Aorta (tissue), 5 donors: ENCODE data around the gene EPHA1. TPM values are rescaled to one million over a fixed set of nuclear protein-coding genes. Genes with fewer than 3 reads are reported as not detected.
"Not testable (repeated sequence)": the region's sequence is repeated elsewhere in the genome, so short reads cannot be mapped to it uniquely, and the experiment has no call there.

Experiments
- ATAC-seq: fragments of 200-7000 bp; cut with Tn5 transposase; one replicate; pipeline ENCODE4 v1.9.1; 2022; ENCODE audit warnings: moderate library complexity; ENCODE audit not compliant: low FRiP score
- DNase-seq, 2 donors: peaks; one replicate each; pipeline ENCODE4 v3.0.0-alpha.2; 2020
- H3K27ac ChIP-seq, 2 donors: one replicate each; pipeline ENCODE4 v1.5.1; 2013; ENCODE audit warnings: low read length in 2 of 2, mild to moderate bottlenecking in 2 of 2, moderate library complexity in 2 of 2, control low read depth in 1 of 2, inconsistent platforms in 1 of 2, low read depth in 1 of 2
- H3K27me3 ChIP-seq, 2 donors: one replicate each; pipeline ENCODE4 v1.6.1; 2013; ENCODE audit warnings: control low read depth in 1 of 2, low read length in 1 of 2, mild to moderate bottlenecking in 1 of 2, moderate library complexity in 1 of 2; ENCODE audit not compliant: insufficient read depth in 2 of 2, control insufficient read depth in 1 of 2
- H3K36me3 ChIP-seq, 2 donors: one replicate each; pipeline ENCODE4 v1.6.1; 2013; ENCODE audit warnings: control low read depth in 1 of 2, low read length in 1 of 2, mild to moderate bottlenecking in 1 of 2; ENCODE audit not compliant: insufficient read depth in 2 of 2, control insufficient read depth in 1 of 2
- H3K4me1 ChIP-seq, 2 donors: one replicate each; pipeline ENCODE4 v1.6.1; 2013; ENCODE audit warnings: low read length in 2 of 2, control low read depth in 1 of 2, mild to moderate bottlenecking in 1 of 2, moderate library complexity in 1 of 2; ENCODE audit not compliant: insufficient read depth in 2 of 2, control insufficient read depth in 1 of 2
- H3K4me3 ChIP-seq, 2 donors: one replicate each; pipeline ENCODE4 v1.5.1; 2013; ENCODE audit warnings: low read length in 2 of 2, control low read depth in 1 of 2, mild to moderate bottlenecking in 1 of 2
- H3K9me3 ChIP-seq: one replicate; pipeline ENCODE4 v1.6.1; 2013; ENCODE audit warnings: mild to moderate bottlenecking, low read length; ENCODE audit not compliant: control insufficient read depth
- WGBS, 2 donors: extraction: QIAGEN DNeasy Blood & Tissue Kit; methylation state at CpG; one replicate each; pipeline ENCODE4 v1.1.7; 2013; 5-methylcytosine and 5-hydroxymethylcytosine counted together
- intact Hi-C, 2 donors: fragments of 100-400 bp; cut with DNase I; formaldehyde crosslinking; loops; one replicate each; pipeline versions ENCODE4 v1.14.2 to v1.15.0; 2022
- polyA plus RNA-seq, 2 donors: library from polyadenylated mRNA; stranded (reverse); fragments of 200-250 nt; gene quantifications; one replicate each; pipeline ENCODE4 v1.2.3, GENCODE V29; 2013
- total RNA-seq, 2 donors: library from RNA; stranded (reverse); fragmentation: NEBNext Ultra II Directional; extraction: Animal tissue kit (Norgen Biotek cat#: 25700); gene quantifications; one replicate each; pipeline ENCODE4 v1.2.1, GENCODE V29; 2021
- donor health status: healthy with polysubstance abuse.
- donor health status: Bipolar disorder and iron deficiency.
- donor health status: DM: no; HTN: no; CAD: no.
- donor health status: DM: no; HTN: no; CAD: no.
- donor health status: DM: yes; HTN: yes; CAD: no.

Gene EPHA1
- total and polyA plus RNA-seq, 4 donors, result 0.20 to 1.9 (median 0.33) TPM

DNA sequence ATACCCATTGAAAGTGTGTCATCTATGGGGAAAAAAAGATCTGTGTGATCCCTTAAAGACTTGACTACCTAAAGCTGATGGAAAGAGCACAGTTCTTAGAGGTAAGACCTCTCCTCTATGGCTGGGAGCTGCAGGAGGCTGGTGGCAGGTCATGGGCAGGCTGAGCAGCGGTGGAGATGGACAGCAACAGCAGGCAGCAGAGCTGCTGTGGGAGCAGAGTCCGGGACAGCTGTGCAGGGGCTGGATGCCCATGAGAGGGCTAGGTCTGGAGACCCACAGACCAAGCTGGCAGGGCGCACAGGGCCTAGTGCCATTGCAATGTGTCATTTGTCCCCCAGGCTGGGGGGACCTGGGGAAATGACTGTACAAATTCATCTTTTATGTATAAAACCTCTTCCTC lies 13.4 kb upstream of the EPHA1 start:
- ATAC-seq (no peak), DNase-seq (no peak)
- H3K4me3 ChIP-seq, result no peak overlapping the region
- no peaks in the 10 kb centered on the region for H3K36me3 ChIP-seq
- H3K27ac ChIP-seq, result no peak overlapping the region
- H3K27me3 ChIP-seq, result no peaks in the 10 kb centered on the region
- 91 to 97% methylated on average over 3 of the region's 3 CpGs for WGBS, 2 donors
- intact Hi-C loops, result no loop called here
- no peaks in the 10 kb centered on the region for H3K4me1 ChIP-seq
- no peaks in the 10 kb centered on the region for H3K9me3 ChIP-seq

DNA sequence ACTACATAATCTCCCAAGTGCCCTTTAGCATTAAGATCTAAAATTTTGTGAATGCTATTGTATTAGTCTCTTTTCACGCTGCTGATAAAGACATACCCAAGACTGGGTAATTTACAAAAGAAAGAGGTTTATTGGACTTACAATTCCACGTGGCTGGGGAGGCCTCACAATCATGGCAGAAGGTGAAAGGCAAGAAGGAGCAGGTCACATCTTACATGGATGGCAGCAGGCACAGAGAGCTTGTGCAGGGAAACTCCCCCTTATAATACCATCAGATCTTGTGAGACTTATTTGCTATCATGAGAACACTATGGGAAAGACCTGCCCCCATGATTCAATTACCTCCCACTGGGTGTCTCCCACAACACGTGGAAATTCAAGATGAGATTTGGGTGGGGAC lies 12.0 kb upstream of the EPHA1 start:
- H3K36me3 ChIP-seq, intact Hi-C loops, H3K27me3 ChIP-seq, H3K4me3 ChIP-seq, DNase-seq, ATAC-seq, H3K27ac ChIP-seq, H3K4me1 ChIP-seq, H3K9me3 ChIP-seq: not testable (repeated sequence)
- WGBS, 2 donors, result 60 to 63% methylated on average over 3 of the region's 3 CpGs

DNA sequence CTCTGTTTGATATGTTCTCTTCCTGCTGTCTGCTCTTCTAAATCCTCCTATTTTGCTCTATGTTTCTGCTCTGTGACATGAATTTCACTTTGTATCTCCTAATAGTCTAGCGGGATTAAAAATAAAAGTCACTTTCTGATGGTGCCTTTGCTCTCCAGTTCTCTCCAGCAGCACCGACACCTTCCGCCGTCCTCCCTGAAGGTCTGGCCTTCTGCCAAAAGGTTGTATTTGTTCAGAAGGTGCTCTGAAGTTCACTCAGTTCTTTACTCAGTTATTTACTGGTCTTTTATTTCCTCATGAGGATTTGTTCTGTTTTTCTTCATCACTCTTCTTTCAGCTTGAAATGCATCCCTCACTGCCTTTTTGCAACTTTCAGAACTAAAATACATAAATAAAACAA lies 11.2 kb upstream of the EPHA1 start:
- DNase-seq, result no peak
- Histone ChIP-seq H3K4me3 (no peak overlapping the region), H3K27me3 (no peaks in the 10 kb centered on the region), H3K9me3 (no peaks in the 10 kb centered on the region), H3K4me1 (no peaks in the 10 kb centered on the region), H3K27ac (no peak overlapping the region), H3K36me3 (no peaks in the 10 kb centered on the region)
- WGBS, 2 donors, result 59 to 61% methylated on average over 4 of the region's 4 CpGs
- no peak for ATAC-seq
- intact Hi-C loops, result loop anchor here (5.0 kb wide), 2 partner anchors 58 to 98 kb away; partner anchors contain the start of gene FAM131B (in 1 of the 2)

DNA sequence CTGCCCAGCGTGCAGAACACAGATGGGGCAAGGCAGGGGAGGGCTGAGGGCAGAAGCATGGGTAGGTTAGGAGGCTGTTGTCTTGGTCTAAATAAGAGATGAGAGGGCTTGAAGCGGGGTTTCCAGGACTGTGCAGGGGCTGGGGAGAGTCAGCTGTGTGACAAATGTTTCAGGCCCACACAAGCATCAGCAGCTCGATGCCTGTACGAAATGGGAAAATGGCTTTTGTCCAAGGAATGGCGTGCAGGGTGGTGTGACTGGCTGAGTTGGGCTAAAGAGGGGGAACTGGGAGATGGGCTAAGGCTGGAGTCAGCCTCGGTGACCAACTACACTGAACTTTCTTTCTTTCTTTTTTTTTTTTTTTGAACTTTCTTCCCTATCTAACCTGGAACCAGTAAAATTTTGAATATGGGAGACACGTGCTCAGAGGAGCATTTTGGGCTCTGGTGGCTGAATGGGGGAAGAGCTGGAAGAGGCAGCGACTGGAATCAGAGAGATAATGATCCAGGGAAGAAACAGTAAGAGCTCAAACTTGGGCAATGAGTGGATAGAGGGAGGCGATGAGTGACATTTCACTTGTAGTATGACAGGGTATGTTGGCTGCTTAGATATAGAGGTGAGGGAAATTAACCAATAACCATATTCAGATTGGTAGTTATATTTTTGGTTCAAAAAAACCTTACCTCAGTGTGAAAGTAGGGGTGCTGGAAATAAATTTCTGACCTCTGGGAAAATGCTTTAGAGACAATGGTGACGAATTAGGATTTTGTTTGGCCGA lies 10.2 kb upstream of the EPHA1 start:
- 77 to 81% methylated on average over 11 of the region's 11 CpGs for WGBS, 2 donors
- no peaks in the 10 kb centered on the region for H3K27me3 ChIP-seq
- H3K4me3 ChIP-seq, result no peak overlapping the region
- ATAC-seq (no peak), DNase-seq (no peak)
- H3K27ac ChIP-seq, result no peak overlapping the region
- H3K36me3 ChIP-seq, result no peaks in the 10 kb centered on the region
- H3K4me1 ChIP-seq, result no peaks in the 10 kb centered on the region
- no peaks in the 10 kb centered on the region for H3K9me3 ChIP-seq
- intact Hi-C loops, result loop anchor here (5.0 kb wide), 2 partner anchors 57 to 97 kb away; partner anchors contain the start of gene FAM131B (in 1 of the 2)

DNA sequence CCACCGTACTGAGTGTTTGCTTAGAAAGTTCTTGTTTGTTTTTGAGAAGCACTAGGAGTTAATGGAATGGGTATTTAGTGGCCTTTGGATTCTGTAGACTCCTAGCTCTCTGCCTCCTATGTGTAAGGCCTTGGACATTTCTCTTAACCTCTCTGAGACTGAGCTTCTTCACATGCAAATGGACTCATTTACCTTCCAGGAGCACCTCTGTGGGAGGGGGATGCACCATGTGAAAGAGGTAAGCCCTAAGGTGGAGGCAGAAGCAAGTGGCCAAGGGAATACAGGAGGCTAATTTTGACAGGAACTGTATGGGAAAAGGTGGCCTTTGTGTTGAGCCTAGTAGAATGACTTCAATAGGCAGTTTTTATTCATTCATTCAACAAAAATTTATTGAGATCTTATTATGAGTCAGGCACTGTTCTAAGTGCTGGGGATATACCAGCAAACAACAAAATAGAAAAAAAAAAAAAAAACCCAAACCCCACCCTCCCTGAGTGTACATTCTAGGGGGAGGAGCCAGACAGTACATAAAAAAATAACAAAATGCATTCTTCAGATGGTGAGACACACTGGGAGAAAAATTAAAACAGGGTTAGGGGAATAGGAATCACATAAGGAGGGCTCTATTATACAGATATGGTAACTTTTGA lies 9.2 kb upstream of the EPHA1 start:
- H3K4me3 ChIP-seq, result no peak overlapping the region
- no peaks in the 10 kb centered on the region for H3K27me3 ChIP-seq
- H3K36me3 ChIP-seq, result no peaks in the 10 kb centered on the region
- intact Hi-C loops, result loop anchor here (2.0 to 5.0 kb wide), 3 partner anchors 56 to 177 kb away; partner anchors contain the start of gene FAM131B (in 1 of the 2)
- H3K4me1 ChIP-seq, result no peaks in the 10 kb centered on the region
- DNase-seq (no peak), ATAC-seq (no peak)
- H3K27ac ChIP-seq, result no peak overlapping the region
- WGBS, 2 donors, result 26 to 59% methylated on average over 1 of the region's 1 CpG
- H3K9me3 ChIP-seq, result no peaks in the 10 kb centered on the region

DNA sequence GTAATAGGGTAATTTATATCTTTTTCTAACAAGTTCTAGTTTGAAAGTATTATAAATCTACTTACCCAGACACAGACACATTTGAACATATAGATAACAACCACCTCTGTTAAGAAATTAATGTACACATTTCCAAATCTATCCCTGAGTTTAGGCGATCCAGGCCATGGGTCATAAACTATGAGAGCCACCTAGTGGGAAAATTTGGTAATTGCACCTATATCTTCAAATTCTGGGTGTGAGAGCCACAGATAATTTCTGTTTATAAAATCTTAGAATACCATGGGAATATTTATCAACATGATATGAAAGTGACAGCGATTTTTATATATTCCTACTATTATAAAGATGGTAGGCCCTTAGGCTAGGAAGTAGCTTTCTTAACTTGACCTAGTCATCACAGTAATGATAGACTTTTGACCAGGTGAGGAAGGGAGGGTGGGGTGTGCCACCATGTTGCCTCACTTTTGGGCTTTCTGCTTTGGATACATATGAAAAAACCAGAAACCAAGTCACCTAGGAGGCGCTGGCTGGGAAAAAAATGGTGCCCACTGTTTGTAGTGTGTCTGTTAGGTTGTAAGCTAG lies 8.0 kb upstream of the EPHA1 start:
- DNase-seq, result no peak
- H3K27me3 ChIP-seq, result no peaks in the 10 kb centered on the region
- H3K4me3 ChIP-seq, result no peak overlapping the region
- intact Hi-C loops, result loop anchor here (2.0 to 5.0 kb wide), 3 partner anchors 54 to 176 kb away; partner anchors contain the start of gene FAM131B (in 1 of the 2)
- no peaks in the 10 kb centered on the region for H3K4me1 ChIP-seq
- no peaks in the 10 kb centered on the region for H3K9me3 ChIP-seq
- WGBS, 2 donors, result 3 to 5% methylated on average over 3 of the region's 3 CpGs
- peak; percentile 78 for ATAC-seq
- no peak overlapping the region for H3K27ac ChIP-seq
- no peaks in the 10 kb centered on the region for H3K36me3 ChIP-seq

DNA sequence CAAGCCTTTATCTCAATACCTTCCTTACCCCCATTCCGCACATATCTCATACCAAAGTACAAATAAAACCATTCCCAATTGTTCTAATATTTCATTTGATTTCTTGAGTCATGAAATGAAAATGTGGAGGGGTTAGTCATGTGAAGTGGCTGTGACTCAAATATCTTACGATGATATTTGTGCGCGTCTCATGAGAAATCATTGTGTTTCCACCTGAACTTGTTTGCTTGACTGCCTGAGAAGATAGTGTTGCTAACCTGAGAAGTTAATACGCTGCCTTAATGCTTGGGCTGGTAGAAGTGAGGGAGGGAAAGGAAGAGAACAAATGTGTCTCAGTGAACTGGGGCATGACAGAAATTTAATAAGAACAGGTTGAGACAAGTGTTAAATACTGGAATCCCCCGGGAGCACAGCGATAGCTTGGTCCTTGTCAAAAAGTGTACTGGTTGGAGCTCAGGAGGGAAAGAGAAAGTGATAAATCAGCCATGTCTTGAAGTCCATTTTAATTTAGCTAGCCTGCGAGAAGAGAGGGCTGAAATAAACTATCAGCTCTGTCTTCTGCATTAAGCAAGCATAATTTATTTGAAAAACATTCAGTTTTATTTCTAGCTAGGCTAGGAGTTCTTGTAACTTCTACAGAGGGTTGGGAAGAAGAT lies 7.2 kb upstream of the EPHA1 start:
- intact Hi-C loops, result loop anchor here (2.0 to 5.0 kb wide), 3 partner anchors 54 to 175 kb away; partner anchors contain the start of gene FAM131B (in 1 of the 2)
- H3K4me1 ChIP-seq, result no peaks in the 10 kb centered on the region
- no peaks in the 10 kb centered on the region for H3K27me3 ChIP-seq
- H3K27ac ChIP-seq, result no peak overlapping the region
- no peak overlapping the region for H3K4me3 ChIP-seq
- H3K36me3 ChIP-seq, result no peaks in the 10 kb centered on the region
- H3K9me3 ChIP-seq, result no peaks in the 10 kb centered on the region
- DNase-seq, result no peak
- no peak for ATAC-seq
- 79% methylated on average over 8 of the region's 8 CpGs for WGBS, 2 donors

DNA sequence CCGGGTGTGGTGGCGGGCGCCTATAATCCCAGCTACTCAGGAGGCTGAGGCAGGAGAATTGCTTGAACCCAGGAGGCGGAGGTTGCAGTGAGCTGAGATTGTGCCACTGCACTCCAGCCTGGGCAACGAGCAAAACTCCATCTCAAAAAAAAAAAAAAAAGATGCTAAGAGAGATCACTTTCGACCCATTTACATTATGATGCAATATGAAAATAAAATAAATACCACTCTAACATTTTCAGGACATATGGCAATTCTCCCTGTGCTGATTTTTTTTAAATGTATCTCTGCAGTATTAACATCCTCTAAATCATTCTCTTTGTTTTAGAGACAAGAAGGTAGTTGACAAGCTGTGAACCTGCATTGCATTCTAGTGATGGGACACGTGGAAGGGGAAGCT lies 6.6 kb upstream of the EPHA1 start:
- not testable (repeated sequence) for H3K27ac ChIP-seq, H3K9me3 ChIP-seq, ATAC-seq, H3K4me3 ChIP-seq, DNase-seq, H3K36me3 ChIP-seq, H3K27me3 ChIP-seq, H3K4me1 ChIP-seq
- 87 to 89% methylated on average over 7 of the region's 7 CpGs for WGBS, 2 donors
- intact Hi-C loops, result loop anchor here (5.0 kb wide), 2 partner anchors 53 to 93 kb away; partner anchors contain the start of gene FAM131B (in 1 of the 2)
